Left renal pelvis (tissue), 4 donors: ENCODE results near the gene ELK3. TPM values are rescaled to one million over a fixed set of nuclear protein-coding genes. Genes with fewer than 3 reads are reported as not detected.

Experiments
- DNase-seq, 4 donors: peaks; one replicate each; pipeline ENCODE4 v3.0.0-alpha.2; 2013; ENCODE audit warnings: low read depth in 4 of 4, low spot score in 3 of 4
- polyA plus RNA-seq, 4 donors: library from polyadenylated mRNA; unstranded; fragments of 120-200 nt; gene quantifications; one replicate each; pipeline ENCODE4 v1.2.1, GENCODE V29; 2013; ENCODE audit not compliant: insufficient read length in 4 of 4

Gene ELK3
- polyA plus RNA-seq, 4 donors = 49.5 to 70.6 (median 64.3) TPM

- no peak for DNase-seq
These were observed 7.4 kb upstream of the ELK3 start for GRCh38 chr12:96186607-96187301.

DNA sequence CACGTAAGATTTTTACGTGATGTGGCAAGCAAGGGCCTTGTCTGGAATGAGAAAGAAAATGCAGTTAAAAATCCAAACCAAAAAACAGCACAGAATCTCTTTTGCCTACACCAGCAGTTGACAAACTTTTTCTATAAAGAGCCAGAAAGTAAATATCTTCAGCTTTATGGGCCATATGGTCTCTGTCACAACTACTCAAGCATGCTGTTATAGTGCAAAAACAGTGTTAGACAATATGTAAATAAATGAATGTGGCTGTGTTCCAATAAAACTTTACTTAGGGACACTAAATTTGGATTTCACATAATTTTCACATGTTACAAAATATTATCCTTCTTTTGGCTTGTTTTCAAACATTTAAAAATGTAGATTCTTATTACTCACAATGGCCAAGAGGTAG is 6.2 kb upstream of the ELK3 start:
- peak in 1 of 4 donors; percentile 65 for DNase-seq

DNA sequence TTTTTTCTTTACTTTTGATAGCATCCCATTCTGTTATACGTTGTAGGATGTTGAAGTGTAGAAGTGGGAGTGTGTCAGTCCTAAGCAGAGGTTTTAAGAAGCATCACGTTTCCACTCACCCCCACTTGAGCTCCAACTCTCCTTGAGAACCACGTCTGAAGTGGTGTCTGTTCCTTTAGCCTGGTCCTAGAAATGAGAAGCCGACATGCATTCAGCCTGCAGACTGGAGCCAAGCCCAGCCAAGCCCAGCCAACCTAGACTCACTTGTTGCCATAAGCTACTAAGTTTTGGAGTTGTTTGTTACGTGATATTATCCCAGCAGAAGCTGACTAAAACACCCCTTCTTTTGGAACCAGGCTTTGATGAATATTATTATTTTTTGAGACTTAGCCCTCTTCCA is 4.4 kb upstream of the ELK3 start:
- DNase-seq = no peak

DNA sequence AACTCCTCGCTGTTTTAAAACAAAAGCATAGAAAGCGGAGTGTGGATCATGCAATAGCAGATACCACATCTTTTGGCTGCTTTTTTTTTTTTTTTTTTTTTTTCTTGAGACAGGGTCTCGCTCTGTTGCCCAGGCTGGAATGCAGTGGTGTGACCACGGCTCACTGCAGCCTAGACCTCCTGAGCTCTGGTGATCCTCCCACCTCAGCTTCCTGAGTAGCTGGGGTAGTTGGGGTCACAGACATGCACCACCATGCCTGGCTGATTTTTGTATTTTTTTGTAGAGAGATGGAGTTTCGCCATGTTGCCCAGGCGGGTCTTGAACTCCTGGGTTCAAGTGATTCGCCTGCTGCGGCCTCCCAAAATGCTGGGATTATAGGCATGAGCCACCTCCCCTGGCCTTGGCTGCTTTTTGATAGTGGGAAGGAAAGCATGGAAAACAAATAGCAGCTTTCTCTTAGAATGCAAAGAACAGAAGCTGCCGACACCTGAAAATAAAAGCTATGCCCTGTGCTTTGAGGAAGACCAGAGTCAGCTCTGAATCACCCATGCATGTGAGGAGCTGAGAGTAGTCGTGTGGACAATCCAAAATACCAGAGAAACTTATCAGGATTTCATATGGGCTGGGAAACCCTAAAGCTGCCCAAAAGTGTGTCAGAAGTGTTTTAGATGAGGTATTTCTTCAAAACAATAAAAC is 3.6 kb upstream of the ELK3 start:
- no peak for DNase-seq

DNA sequence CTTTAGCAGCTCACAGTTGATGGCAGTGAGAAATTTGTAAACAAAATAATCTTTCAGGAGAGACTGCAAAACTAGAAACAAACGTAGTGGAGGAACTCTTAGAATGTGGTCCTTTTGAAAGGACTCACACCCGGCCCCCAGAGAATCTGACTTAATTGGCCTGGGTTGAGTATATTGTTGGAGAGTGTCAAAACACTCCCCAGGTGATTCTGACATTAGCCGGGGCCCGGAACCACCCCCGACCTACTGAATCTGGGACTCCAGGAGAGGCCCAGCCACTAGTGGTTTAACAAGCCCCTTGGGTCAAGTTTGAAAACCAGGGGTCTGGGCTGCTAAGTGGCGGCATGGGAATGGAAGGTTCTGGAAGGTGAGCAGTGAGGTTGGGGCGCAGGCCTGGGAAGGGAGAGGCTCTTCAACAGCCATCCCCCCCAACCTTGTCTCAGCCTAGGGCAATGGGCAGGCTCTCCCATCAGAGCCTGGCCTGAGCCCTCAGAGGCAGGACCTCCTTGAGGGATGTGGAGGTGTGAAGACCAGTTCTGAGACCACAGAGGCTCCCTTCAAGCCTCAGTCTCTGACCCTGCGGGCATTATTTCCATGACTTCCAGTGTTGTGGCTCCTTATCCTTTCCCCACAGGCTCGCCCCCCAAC is 1.1 kb upstream of the ELK3 start:
- no peak for DNase-seq

DNA sequence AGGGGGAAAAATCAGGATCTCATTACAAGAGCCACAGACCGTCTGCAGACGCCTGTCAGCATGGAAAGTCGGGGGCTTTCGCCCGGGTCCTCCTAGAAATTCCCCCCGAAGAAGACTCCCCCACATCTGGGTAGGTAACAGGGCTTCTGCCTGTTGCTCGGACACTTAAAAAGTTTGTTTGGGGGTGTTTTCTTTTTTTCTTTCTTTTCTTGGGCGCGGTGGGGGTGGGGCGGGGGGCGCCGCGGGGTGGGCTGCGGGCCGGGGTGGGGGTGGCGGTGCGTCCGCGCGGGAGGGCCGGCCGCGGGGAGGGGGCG is 358 bp downstream of the ELK3 start:
- no peak for DNase-seq

DNA sequence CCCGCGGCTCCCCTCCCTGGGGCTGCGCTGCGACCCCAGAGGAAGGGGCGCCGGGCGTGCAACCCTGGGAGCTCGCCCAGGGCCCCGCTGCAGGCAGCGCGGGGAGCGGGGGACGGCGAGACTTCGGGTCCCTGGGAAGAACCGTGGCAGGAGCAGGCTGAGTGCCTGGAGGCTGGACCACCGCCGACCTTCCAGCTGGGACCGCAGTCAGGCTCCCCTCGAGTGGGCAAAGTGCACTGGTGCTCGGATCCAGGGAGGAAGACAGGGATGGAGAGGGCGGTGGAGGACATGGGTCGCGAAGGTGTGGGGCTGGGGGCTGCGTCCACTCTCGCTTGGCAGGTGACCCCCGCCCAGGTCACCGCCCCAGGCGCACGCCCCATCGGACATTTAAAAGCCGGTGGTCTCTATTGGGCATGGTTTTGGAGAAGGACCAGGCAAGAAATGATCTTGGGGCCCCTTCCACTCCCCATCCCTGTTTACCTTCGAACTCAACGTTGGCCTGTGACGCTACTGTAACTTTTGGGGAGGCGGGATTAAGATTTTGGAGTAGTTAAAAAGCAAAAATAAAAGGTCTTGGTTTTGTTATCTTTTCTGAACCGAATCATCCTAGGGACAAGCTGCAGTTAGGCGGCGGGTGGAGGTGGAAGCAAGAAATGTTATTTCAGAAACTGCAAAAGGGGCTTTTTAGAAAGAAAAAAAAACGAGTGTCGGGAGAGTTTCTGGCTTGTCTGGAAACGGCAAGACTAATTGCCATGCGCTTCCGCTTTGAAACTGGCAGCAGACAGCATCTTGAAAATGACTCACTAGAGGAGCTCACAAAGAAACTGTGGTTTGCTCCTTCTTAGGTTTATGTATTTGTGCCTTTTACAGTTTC is 1.0 kb downstream of the ELK3 start:
- DNase-seq = no peak

DNA sequence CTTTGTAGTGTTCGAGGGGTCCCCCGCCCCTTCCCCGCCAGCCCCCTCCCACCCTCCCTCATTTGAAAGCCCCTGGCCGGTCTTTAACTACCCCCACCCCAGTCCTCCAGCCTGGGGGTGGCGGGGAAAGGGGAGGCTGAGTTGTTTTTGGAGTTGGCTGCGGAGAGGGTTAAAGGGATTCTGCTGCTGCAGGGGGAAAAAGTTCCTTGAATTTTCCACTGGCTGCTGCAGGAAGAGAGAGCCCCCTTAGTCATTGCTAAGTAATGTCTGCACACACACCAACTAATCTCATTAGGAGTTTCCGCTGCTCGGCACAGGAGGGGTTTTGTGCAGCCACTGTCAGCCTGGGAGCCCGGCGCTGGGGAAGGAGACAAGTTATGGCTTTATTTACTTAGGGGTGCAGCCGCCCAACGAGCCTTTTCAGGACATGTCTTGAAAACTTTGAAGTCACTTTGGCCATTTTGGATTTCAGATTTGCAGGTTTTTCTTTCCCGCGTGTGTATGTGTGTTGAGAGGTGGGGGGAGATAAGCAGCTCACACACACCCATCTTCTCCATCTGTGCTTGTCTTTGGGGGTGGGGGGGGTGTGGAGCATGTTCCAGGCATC is 1.8 kb downstream of the ELK3 start:
- no peak for DNase-seq

- DNase-seq = no peak
These were observed 2.6 kb downstream of the ELK3 start for GRCh38 chr12:96196781-96197180.

DNA sequence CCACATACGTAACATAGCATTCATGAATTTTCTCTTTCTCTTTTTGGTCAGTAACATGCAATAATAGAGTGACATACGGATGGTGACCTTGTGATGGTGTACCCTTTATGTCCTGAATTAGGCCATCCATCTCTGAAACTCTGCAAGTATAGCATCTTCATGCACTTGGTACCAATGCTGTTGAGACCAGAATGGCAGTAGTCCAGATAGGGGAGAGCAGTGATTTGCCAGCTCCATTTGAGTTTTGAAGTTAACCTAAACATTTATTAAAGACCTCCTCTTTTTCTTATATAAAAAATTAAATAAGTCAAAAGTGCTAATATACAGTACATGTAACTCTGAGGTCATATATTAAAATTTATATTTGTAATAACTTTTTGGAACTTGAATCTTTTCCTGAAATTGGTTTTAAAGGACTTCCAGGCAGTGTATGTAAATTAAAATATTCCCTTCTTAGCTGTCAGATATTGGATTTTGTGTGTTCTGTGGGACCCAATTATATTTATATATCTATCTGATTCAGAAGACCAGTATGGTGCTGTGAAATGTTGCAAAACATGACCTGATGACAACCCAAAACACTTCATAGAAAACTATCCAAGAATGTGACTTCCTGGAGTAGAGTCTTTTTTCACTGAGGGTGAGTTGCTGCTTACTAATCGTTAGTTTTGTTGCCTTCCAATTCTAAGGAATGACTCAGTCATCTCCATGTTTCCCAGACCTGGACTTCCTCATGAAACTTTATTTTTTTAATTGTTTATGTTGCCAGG is 3.5 kb downstream of the ELK3 start:
- no peak for DNase-seq

DNA sequence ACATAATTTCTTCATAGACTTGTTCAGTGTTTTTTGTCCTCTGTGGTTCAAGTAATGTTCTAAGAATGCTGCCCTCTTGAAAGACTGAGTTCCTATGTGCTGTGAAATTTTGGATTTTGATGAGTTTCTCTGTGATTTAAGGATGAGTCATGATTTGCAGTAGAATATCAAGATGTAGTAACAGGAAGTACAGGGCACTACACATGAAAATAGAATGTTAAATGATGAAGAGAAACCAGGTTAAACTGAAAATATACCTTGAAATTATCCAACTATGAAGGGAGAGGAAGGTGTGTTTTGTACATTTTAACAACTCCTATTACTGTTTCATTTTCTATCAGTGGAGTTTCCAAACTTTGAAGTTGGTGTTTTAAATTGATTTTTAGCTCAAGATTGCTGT is 4.8 kb downstream of the ELK3 start:
- DNase-seq = no peak

DNA sequence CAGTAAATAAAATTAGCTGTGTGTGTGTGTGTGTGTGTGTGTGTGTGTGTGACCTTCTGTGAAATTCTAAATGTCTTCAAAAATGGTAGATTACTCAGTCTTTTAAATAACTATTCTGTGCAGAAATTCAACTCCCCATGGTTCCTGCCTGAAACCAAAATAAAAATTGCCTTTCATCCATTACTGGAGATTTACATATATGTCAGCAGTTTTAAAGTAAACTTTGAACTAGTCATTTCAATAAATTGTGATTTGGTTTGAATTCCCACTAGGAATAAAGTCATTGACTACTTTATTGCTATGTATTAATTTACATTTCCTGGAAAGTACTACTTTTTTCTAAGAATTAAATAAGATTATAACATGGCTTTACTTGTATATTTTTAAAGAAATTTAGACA is 5.3 kb downstream of the ELK3 start:
- no peak for DNase-seq

- DNase-seq = no peak
These were observed 7.4 kb downstream of the ELK3 start for GRCh38 chr12:96201272-96202227.

- DNase-seq = no peak
These were observed 10.2 kb downstream of the ELK3 start for GRCh38 chr12:96204381-96204780.

- no peak for DNase-seq
These were observed 11.7 kb downstream of the ELK3 start for GRCh38 chr12:96205908-96206307.

GRCh38 chr12:96206936-96207662 is 12.9 kb downstream of the ELK3 start:
- DNase-seq = no peak

DNA sequence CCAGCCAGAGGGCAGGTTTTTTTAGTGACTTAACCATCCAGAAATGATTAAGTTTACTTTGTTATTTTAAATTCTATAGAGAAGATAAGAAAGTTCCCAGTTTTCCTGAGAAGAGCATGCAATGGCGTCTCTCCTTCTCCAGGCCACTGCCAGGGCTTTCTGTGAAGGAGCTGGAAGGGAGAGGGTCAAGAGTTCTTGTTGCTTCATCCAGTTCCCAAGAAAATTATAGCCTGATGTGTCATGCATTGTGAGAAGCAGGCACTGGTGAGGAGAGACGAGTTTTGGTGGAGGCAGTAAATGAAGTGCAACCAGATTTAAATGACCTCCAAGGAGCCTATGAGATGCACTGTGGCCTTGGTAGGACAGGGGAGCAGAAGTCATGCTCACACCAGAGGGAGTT is 14.2 kb downstream of the ELK3 start:
- no peak for DNase-seq
